Measurements from ENCODE around the gene TTC38. TPM values are rescaled to one million over a fixed set of nuclear protein-coding genes. Genes with fewer than 3 reads are reported as not detected.
A peak's percentile ranks its signal among the peaks of the same experiment; 100 is the strongest.

Gene TTC38
- total and polyA plus RNA-seq, 2 experiments from 2014 or later: 21.5 to 27.6 TPM

- no peaks in the 10 kb centered on the region for H3F3A ChIP-seq (ENCODE audit: insufficient read depth)
- no peaks in the 10 kb centered on the region for H3K9me3 ChIP-seq (ENCODE audit: low read depth)
- no peak overlapping the region for H3K4me3 ChIP-seq
- H3K4me2 ChIP-seq (ENCODE audit: unreplicated experiment): no peak overlapping the region
- H2AFZ ChIP-seq: no peak overlapping the region
- in situ Hi-C loops (cut with MboI): no loop called here
- H3K4me1 ChIP-seq (ENCODE audit: insufficient read depth): no peaks in the 10 kb centered on the region
- H3K36me3 ChIP-seq (ENCODE audit: low read depth): no peaks in the 10 kb centered on the region
- no peaks in the 10 kb centered on the region for H3K27me3 ChIP-seq (replicated peaks; ENCODE audit: insufficient read depth)
- no peaks in the 10 kb centered on the region for H3K79me2 ChIP-seq (ENCODE audit: insufficient read depth)
- no peak for DNase-seq
- H4K20me1 ChIP-seq (ENCODE audit: insufficient read depth): no peaks in the 10 kb centered on the region
- no peaks in the 10 kb centered on the region for H3K9me2 ChIP-seq (ENCODE audit: insufficient read depth)
- WGBS, 2 experiments (ENCODE audit: low coverage in 1 of 2, low lambda C conversion rate in 2 of 2, missing lambda C conversion rate in 2 of 2): 99% methylated on average over 4 of the region's 4 CpGs
- no peak for TF ChIP-seq EZH2phosphoT487 (IDR thresholded peaks at IDR 0.05; ENCODE audit: insufficient read depth, low read depth)
- no peak for TF ChIP-seq EZH2 (IDR thresholded peaks at IDR 0.05; ENCODE audit: insufficient read depth, poor library complexity, severe bottlenecking)
- H3K27ac ChIP-seq: no peak overlapping the region
- H3K9ac ChIP-seq: no peak overlapping the region
Observed at GRCh38 chr22:46330426-46330825, 62.6 kb downstream of the TTC38 start.

GRCh38 chr22:46331496-46331895 lies 63.7 kb downstream of the TTC38 start:
- no peak overlapping the region for H2AFZ ChIP-seq
- H3K36me3 ChIP-seq (ENCODE audit: low read depth): no peaks in the 10 kb centered on the region
- no peak for TF ChIP-seq EZH2 (IDR thresholded peaks at IDR 0.05; ENCODE audit: insufficient read depth, poor library complexity, severe bottlenecking)
- no peak for TF ChIP-seq EZH2phosphoT487 (IDR thresholded peaks at IDR 0.05; ENCODE audit: insufficient read depth, low read depth)
- peaks cover 9% of the 10 kb centered on the region for H3K79me2 ChIP-seq (ENCODE audit: insufficient read depth)
- no peaks in the 10 kb centered on the region for H3K27me3 ChIP-seq (replicated peaks; ENCODE audit: insufficient read depth)
- 0 out of 2 replicates have a peak, but pooled peaks cover under 1% of the 10 kb centered on the region for H3K4me1 ChIP-seq (ENCODE audit: insufficient read depth)
- H3K4me3 ChIP-seq: no peak overlapping the region
- no peaks in the 10 kb centered on the region for H4K20me1 ChIP-seq (ENCODE audit: insufficient read depth)
- in situ Hi-C loops (cut with MboI): no loop called here
- no peaks in the 10 kb centered on the region for H3K9me2 ChIP-seq (ENCODE audit: insufficient read depth)
- H3K27ac ChIP-seq: no peak overlapping the region
- H3K4me2 ChIP-seq (ENCODE audit: unreplicated experiment): no peak overlapping the region
- no peaks in the 10 kb centered on the region for H3K9me3 ChIP-seq (ENCODE audit: low read depth)
- DNase-seq: no peak
- H3F3A ChIP-seq (ENCODE audit: insufficient read depth): no peaks in the 10 kb centered on the region
- whole genome bisulfite sequencing, 2 experiments (ENCODE audit: low coverage in 1 of 2, low lambda C conversion rate in 2 of 2, missing lambda C conversion rate in 2 of 2): 96 to 98% methylated on average over 23 of the region's 23 CpGs
- no peak overlapping the region for H3K9ac ChIP-seq

GRCh38 chr22:46335201-46336118 lies 67.7 kb downstream of the TTC38 start, which contains the start of gene TRMU:
TRMU (plus strand) TSS chr22:46335714; CDS start chr22:46335765, 51 bp downstream.
- WGBS, 2 experiments (ENCODE audit: low coverage in 1 of 2, low lambda C conversion rate in 2 of 2, missing lambda C conversion rate in 2 of 2): 0 to 2% methylated on average over 65 to 73 of the region's 93 CpGs
- H2AFZ ChIP-seq: peak within 1 kb of the TSS; percentile 74
- H3K27me3 ChIP-seq (replicated peaks; ENCODE audit: insufficient read depth): no peaks in the 10 kb centered on the region
- peaks cover 9% of the 10 kb centered on the region; the same call in 1 of the 2 replicates for H3K4me1 ChIP-seq (ENCODE audit: insufficient read depth)
- peak within 1 kb of the TSS; percentile 81 for H3K4me3 ChIP-seq
- DNase-seq: peak; percentile 96
- no peaks in the 10 kb centered on the region for H4K20me1 ChIP-seq (ENCODE audit: insufficient read depth)
- H3K27ac ChIP-seq: peak within 1 kb of the TSS; percentile 73
- peaks cover 48% of the 10 kb centered on the region for H3K79me2 ChIP-seq (ENCODE audit: insufficient read depth)
- H3K4me2 ChIP-seq (ENCODE audit: unreplicated experiment): peak within 1 kb of the TSS; percentile 91
- TF ChIP-seq EZH2phosphoT487 (IDR thresholded peaks at IDR 0.05; ENCODE audit: insufficient read depth, low read depth): no peak
- TF ChIP-seq EZH2 (IDR thresholded peaks at IDR 0.05; ENCODE audit: insufficient read depth, poor library complexity, severe bottlenecking): no peak
- H3K9me3 ChIP-seq (ENCODE audit: low read depth): no peaks in the 10 kb centered on the region
- no peaks in the 10 kb centered on the region for H3K9me2 ChIP-seq (ENCODE audit: insufficient read depth)
- in situ Hi-C loops (cut with MboI): no loop called here
- peaks cover 22% of the 10 kb centered on the region for H3K36me3 ChIP-seq (ENCODE audit: low read depth)
- no peaks in the 10 kb centered on the region for H3F3A ChIP-seq (ENCODE audit: insufficient read depth)
- H3K9ac ChIP-seq: peak within 1 kb of the TSS; percentile 88

GRCh38 chr22:46336119-46337078 lies 68.6 kb downstream of the TTC38 start:
- Histone ChIP-seq H3K9me2 (ENCODE audit: insufficient read depth) (no peaks in the 10 kb centered on the region), H2AFZ (peak overlapping the region; percentile 74), H3K4me2 (ENCODE audit: unreplicated experiment) (peak overlapping the region; percentile 91), H3K9ac (peak overlapping the region; percentile 88), H3K9me3 (ENCODE audit: low read depth) (no peaks in the 10 kb centered on the region), H3K27ac (peak overlapping the region; percentile 11), H3K36me3 (ENCODE audit: low read depth) (peaks cover 28% of the 10 kb centered on the region), H3K4me3 (peak overlapping the region; percentile 81), H3K4me1 (ENCODE audit: insufficient read depth) (peaks cover 9% of the 10 kb centered on the region; the same call in 1 of the 2 replicates), H3K27me3 (replicated peaks; ENCODE audit: insufficient read depth) (no peaks in the 10 kb centered on the region), H4K20me1 (ENCODE audit: insufficient read depth) (no peaks in the 10 kb centered on the region), H3K79me2 (ENCODE audit: insufficient read depth) (peaks cover 55% of the 10 kb centered on the region), H3F3A (ENCODE audit: insufficient read depth) (no peaks in the 10 kb centered on the region)
- in situ Hi-C loops (cut with MboI): no loop called here
- TF ChIP-seq EZH2 (IDR thresholded peaks at IDR 0.05; ENCODE audit: insufficient read depth, poor library complexity, severe bottlenecking): no peak
- TF ChIP-seq EZH2phosphoT487 (IDR thresholded peaks at IDR 0.05; ENCODE audit: insufficient read depth, low read depth): no peak
- peak; percentile 59 for DNase-seq
- 11 to 12% methylated on average over 32 to 40 of the region's 42 CpGs for WGBS, 2 experiments (ENCODE audit: low coverage in 1 of 2, low lambda C conversion rate in 2 of 2, missing lambda C conversion rate in 2 of 2)
